ENCODE measurements around the gene PATJ.
A peak's percentile ranks its signal among the peaks of the same experiment; 100 is the strongest.
"Not testable (repeated sequence)": the region's sequence is repeated elsewhere in the genome, so short reads cannot be mapped to it uniquely, and the experiment has no call there.

The PATJ gene, protein sequence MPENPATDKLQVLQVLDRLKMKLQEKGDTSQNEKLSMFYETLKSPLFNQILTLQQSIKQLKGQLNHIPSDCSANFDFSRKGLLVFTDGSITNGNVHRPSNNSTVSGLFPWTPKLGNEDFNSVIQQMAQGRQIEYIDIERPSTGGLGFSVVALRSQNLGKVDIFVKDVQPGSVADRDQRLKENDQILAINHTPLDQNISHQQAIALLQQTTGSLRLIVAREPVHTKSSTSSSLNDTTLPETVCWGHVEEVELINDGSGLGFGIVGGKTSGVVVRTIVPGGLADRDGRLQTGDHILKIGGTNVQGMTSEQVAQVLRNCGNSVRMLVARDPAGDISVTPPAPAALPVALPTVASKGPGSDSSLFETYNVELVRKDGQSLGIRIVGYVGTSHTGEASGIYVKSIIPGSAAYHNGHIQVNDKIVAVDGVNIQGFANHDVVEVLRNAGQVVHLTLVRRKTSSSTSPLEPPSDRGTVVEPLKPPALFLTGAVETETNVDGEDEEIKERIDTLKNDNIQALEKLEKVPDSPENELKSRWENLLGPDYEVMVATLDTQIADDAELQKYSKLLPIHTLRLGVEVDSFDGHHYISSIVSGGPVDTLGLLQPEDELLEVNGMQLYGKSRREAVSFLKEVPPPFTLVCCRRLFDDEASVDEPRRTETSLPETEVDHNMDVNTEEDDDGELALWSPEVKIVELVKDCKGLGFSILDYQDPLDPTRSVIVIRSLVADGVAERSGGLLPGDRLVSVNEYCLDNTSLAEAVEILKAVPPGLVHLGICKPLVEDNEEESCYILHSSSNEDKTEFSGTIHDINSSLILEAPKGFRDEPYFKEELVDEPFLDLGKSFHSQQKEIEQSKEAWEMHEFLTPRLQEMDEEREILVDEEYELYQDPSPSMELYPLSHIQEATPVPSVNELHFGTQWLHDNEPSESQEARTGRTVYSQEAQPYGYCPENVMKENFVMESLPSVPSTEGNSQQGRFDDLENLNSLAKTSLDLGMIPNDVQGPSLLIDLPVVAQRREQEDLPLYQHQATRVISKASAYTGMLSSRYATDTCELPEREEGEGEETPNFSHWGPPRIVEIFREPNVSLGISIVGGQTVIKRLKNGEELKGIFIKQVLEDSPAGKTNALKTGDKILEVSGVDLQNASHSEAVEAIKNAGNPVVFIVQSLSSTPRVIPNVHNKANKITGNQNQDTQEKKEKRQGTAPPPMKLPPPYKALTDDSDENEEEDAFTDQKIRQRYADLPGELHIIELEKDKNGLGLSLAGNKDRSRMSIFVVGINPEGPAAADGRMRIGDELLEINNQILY (N-terminal part only)

DNA sequence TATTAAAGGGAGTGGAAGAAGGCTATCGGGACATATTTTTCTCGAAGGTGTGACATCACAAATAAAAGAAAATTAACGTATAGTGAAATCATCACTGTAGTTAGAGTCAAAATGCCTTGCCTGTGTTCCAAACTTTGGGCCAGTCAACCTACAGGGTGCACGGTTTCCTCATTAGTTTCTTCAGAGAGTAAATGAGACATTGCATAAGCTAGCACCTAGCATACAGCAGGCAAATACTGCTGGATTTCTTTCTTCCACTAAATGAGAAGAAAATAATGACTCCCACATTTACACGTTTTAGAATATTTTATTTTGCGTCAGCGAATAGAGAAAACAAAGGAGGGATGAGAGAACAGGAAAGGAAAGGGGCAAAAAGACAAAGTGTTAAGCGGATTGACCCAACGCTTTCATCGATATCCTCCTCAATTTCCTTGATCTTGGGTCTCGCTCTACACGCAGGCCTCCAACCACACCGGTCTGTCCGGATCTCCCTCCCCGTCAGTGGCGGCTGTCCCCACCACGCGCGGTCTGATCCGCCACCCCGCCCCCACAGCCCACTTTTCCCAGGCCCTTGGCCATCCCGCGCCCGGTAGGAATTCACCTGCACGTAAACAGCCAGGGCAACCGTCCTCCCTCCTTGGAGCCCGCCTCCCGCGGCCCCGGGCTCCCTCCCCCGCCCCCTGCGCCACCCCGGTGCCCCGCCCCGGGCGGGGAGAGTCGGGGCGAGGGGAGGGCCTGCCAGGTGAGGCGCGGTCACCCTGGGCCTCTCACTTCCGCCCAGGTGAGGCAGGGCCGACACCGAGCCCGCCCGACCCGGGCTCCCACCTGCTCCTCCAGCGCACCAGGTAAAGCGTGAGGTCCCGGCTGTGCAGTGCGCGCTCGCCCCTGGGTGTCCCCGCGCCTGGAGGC lies at the start of gene PATJ:
Gene PATJ, plus strand, starts transcription at position 770 of the 909 bp plus-strand sequence. CDS start 20,413 bp downstream, outside the sequence.
- peak; percentile 46 for DNase-seq (ENCODE audit: low read depth)

DNA sequence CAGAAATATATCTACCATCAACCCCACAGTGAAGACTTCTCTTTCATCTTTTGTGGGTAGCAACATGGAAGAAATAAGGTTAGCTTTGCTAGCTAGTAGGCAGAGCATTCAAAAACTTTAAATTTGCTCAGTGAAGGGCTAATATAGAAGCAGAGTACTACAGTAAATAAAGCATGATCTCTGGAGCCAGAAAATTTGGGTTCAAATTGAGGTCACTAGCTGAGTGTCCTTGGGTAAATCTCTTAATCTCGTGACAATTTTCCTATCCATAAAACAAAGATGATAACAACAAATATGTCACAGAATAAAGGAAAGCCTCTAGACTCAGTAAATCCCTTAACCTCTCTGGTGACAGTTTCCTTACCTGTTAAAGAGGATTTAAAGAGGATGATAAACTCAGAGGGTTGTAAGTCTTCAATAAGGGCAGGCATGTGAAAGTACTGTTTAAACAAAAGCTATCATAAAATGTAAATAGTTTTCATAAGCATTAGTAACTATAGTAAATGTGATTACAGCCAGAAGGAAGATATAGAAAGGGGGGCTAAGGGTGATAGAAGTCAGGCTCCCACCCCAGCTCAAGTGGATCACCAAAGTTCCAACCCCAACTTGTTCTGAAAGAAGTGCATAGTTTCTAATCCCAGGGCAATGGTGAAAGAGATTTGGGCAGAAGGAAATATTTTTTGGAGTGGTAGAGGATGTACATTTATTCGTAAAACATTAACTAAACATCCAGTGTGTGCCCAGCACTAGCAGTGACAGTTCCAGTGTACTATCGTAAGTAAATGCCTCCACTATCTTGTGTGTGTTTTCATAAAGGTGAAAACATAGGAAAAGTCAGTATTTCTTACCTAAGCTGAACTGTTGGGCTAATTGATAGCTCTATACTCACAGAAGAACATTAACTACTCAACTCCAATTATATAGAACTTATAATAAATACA lies 42.1 kb upstream of the PATJ start:
- DNase-seq (ENCODE audit: low read depth), result no peak

DNA sequence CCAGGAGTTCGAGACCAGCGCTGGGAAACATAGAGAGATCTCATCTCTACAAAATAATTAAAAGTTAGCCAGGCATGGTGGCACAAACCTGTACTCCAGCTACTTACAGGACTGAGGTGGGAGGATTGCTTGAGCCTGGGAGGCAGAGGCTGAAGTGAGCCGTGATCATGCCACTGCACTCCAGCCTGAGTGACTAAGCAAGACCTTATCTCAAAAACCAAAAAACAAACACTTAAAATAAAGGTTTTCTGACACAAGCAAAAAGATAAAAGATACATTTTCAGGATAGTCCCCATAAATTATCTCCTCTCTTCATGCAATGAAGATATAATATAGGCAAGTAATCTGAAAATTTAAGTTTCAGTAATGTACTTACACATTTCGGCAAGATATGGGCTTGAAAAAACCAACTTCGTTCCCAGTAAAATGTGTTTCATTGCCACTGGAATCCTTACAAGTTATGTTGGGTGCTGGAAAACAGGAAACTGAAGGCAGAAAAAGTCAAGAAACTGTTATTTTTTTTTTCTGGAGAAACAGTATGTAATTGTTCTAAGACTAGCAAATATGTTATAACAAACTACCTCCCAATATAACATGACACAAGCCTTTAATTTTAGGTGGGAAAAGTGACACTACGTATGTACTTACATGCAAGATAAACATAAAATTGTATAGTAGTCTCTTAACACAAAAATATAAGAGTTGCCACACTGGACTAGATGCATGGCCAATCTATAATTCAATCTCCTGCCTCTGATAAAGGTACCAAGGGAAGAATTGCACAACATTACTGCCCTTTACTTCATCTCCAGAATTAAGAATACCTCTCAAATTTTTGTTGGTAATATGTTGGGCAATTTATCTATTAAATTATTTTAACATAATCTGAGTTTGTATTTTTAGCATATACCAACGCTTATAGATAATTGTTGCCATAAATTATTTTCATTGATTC lies 33.0 kb upstream of the PATJ start:
- DNase-seq (ENCODE audit: low read depth), result no peak

DNA sequence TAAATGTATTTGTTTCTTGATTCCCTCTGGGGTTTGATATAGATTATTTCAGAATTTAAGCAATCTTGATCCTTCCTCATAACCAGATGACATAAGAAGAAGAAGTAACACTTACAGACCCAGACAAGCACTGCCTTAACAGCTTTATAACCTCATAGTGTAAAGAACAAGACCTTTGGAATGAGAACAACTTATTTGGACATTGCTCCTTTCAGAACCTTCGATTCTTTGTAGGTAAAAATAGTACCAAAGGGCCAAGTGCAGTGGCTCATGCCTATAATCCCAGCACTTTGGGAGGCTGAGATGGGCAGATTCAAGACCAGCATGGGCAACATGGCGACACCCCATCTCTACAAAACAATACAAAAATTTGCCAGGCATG lies 32.4 kb upstream of the PATJ start:
- no peak for DNase-seq (ENCODE audit: low read depth)

DNA sequence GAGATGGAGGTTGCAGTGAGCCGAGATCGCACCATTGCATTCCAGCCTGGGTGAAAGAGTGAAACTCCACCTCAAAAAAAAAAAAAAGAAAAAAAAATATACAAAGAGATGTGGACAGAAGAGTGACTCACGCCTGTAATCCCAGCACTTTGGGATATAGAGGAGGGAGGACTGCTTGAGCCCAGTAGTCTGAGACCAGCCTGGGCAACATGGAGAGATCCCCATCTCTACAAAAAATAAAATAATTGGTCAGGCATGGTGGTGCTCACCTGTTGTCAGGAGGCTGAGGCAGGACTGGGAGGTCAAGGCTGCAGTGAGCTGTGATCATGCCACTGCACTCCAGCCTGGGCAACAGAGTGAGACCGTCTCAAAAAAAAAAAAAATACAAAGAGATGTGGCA lies 31.0 kb upstream of the PATJ start:
- not testable (repeated sequence) for DNase-seq (ENCODE audit: low read depth)

DNA sequence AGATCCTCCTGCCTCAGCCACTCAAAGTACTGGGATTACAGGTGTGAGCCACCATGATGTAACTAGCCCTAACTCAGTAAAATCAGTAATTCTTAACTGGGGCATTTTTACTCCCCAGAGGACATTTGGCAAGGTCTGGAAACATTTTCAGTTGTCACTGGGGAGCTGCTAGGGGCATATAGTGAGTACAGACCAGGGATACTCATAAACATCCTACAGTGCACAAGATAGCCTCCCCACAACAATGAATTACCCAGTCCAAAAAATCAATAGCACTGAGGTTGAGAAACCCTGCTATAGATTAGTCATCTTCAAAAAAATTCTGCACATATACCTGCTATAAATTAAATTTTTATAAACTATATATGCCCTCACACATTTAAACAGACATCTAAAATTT lies 30.3 kb upstream of the PATJ start:
- no peak for DNase-seq (ENCODE audit: low read depth)

DNA sequence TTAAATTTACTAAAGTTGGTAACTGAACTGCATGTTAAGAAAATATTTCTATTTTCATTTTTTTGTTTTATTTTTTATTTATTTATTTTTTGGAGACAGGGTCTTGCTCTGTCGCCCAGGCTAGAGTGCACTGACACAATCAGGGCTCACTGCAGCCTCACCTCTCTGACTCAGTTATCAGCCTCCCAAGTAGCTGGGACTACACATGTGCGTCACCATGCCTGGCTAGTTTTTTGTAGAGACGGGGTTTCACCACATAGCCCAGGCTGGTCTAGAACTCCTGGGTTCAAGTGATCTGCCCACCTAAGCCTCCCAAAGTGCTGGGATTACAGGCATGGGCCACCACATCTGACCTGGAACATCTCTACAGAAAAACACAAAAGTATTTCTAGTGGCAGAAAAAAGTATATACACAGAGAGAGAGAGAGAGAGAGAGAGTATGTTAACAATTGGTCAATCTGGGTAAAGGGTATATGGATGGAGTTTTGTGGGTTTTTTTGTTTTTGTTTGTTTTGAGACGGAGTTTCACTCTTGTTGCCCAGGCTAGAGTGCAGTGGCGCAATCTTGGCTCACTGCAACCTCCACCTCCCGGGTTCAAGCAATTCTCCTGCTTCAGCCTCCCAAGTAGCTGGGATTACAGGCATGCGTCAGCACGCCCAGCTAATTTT lies 23.1 kb upstream of the PATJ start:
- DNase-seq (ENCODE audit: low read depth), result not testable (repeated sequence)

DNA sequence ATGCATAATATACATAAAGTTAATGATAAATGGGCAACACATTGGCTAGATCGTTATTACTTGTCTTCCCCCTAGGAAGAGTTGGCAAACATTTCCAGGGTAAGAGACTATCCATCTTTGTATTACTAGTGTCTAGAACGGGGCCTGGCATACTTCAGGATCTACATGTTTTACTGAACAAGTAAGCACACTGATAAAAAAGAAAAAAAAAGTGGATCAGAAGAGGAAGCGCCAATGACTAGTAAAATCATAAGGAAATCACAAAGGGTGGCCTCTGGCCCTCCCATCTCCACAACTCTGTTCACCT lies 17.8 kb upstream of the PATJ start:
- no peak for DNase-seq (ENCODE audit: low read depth)

DNA sequence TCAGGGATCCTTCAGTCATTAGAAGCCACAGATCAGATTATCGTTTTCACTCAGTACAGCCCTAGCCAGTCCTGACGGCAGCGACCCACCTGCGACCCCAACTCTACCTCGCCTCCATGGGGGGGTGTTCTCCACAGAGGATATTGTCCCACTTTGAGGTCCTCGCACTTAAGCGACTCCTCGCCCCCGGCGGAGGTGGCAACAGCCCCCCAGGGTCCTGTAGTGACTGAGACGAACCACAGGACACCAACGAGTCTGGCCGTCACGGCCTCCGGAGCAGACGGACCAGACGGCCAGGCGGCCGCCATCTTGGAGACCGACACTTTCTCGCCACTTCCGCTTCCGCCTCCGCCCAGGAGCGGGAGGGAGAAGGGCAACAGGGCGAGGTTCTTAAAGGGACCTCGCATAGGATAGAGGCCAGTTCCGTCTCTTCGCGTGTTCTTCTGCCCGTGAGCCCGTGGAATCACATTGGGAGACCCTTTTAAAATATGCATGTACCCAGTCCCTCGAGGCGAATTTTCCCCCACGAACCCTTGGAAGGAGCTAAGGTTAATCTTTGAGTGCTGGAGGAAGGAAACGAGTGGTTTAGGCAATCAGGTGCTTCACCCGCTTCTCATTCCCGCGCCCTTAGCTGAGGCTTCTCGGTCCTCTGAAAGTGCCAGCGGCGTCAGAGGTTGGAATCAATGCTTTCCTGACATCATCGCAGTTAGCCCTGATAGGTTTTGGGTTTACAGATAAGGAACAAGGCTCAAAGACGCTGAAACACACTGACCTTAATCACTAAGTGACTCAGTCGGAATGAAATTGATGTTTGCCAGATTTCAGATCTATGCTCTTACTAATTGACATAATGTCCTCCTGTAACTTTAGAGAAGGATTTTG lies 17.2 kb upstream of the PATJ start, which contains the start of gene TM2D1:
Gene TM2D1, minus strand, starts transcription at position 329 of the 882 bp plus-strand sequence. Its CDS starts 21 bp downstream, at position 308.
- peak; percentile 83 for DNase-seq (ENCODE audit: low read depth)

DNA sequence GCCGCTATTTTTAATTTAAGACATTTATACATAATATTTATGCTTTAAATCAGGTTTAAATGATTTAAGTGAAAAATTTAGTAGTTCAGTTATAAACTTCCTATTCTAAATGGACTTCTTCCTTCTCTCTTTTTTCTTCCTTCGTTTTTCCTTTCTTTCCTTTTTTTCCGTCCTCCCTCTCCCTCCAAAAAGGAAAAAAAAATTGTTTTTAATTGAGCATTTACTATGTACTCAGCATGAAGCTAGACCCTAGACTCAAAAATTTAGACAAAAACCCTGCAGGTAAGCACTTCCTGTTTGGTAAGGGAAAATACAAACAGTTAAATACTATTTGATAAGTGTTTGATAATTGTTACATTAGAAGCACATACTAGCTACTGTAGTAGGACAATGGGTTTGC lies 14.7 kb upstream of the PATJ start:
- DNase-seq (ENCODE audit: low read depth), result no peak

DNA sequence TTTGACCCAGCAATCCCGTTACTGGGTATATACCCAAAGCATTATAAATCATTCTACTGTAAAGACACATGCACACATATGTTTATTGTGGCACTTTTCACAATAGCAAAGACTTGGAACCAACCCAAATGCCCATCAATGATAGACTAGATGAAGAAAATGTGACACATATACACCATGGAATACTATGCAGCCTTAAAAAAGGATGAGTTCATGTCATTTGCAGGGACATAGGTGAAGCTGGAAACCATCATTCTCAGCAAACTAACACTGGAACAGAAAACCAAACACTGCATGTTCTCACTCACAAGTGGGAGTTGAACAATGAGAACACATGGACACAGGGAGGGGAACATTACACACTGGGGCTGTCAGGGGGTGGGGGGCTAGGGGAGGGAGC lies 11.6 kb upstream of the PATJ start:
- DNase-seq (ENCODE audit: low read depth), result not testable (repeated sequence)

DNA sequence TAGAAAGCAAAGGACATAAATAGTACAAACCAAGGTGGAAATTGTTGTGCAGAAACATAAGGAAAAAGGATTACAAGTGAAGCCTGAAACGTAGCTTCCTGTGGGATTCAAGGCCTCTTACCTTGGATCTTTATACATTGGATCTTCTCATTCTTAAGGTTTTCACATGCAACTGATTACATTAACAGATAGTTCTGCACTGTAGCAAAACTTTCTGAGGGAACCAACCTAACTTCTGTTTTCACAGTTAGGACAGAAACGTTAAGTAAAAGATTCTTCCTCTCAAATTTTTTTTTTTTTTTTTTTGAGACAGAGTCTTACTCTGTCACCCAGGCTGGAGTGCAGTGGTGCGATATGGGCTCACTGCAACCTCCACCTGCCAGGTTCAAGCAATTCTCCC lies 9.6 kb upstream of the PATJ start:
- no peak for DNase-seq (ENCODE audit: low read depth)

DNA sequence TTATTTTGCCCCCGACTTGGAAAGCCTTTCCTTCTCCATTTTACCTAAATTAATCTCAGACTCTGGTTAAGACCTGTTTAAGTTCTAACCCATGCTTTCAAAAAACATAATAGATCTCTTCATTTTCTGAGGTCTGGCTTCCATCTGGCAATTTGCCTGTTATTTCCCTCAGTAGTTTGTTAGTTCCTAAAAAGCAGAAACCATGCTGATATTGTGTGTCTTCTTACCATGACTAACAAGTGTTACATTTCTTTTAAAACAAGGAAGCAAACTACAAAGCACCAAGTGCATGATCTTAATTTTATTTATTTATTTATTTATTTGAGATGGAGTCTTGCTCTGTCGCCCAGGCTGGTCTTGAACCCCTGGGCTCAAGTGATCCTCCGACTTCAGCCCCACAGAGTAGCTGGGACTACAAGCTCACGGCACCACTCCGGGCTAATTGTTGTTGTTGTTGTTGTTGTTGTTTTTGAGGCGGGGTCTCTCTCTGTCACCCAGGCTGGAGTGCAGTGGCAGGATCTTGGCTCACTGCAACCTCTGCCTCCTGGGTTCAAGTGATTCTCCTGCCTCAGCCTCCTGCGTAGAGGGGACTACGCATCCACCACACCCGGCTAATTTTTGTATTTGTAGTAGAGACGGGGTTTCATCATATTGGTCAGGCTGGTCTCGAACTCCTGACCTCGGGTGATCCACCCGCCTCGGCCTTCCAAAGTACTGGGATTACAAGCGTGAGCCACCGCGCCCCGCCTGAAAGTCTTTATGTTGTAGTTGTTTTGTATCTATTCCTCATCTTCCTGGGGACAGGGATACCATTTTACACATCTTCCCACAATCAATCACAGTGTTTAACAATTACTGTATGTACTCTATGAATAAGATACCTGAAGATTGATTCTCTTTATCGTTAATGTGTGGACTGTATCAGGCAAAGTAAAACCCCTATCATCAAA lies 1.3 kb upstream of the PATJ start:
- DNase-seq (ENCODE audit: low read depth), result no peak

DNA sequence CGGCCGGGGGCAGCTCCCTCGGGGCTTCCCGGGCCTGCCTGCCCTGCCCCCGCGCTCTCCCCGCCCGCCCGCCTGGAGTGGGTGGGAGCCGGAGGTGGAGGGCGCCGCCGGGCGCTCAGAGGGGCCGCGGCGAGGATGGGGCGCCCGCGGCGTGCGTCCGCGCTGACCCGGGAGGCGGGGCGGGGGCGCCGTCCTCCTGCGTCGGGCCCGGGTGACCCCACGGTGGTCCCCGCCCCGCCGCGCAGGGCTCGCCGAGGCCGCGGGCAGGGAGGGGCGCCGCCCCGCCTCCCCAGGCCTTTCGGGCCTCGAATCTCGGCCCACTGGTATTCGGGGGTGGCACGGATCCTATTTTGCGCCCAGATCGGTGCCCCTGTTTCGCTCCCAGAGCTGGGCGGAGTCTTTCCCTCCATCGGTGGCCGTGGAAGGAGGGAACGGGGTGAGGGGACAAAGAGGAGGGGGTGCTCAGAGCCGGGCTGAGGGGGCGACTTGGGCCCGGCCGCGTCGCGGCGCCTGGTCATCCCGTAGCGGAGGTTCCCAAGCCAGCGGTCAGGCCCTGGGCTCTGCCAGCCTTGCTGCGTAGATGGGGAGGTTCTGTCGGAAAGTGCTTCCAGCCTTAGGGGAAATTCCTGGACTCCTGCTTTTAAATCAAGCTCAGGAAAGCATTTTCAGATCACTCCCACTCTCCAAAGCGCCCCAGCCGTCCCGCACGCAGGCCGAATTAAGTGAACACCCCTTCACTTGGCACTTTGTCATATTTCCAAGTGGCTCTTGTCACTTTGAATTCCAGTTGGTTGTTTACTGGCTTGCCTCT lies 545 bp downstream of the PATJ start:
- no peak for DNase-seq (ENCODE audit: low read depth)

DNA sequence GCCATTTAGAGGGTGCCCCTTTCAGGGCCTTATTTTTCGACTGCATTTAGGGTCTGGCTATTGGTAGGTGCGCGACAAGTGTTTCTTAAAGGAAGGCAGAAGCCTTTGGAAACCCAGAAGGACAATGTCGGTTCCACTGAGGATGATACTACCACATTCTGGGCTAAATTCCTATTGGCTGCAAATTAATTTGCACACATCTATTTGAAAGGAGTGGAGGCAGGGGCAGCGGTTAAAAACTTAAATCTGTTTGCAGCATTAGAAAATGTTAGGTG lies 1.1 kb downstream of the PATJ start:
- no peak for DNase-seq (ENCODE audit: low read depth)
